Subcutaneous abdominal adipose tissue (tissue), 5 donors: ENCODE measurements around the gene KIF2C.

Source experiments
- H3K27ac ChIP-seq: one replicate; pipeline ENCODE4 v1.7.0; 2013; ENCODE audit warnings: low read depth, mild to moderate bottlenecking, inconsistent platforms, low read length, moderate library complexity
- H3K27me3 ChIP-seq, 5 donors: one replicate each; pipeline ENCODE4 v1.7.0; 2013; ENCODE audit warnings: low read length in 5 of 5, inconsistent platforms in 1 of 5; ENCODE audit not compliant: control insufficient read depth in 5 of 5, insufficient read depth in 4 of 5
- H3K36me3 ChIP-seq, 5 donors: one replicate each; pipeline ENCODE4 v1.7.0; 2013; ENCODE audit warnings: low read length in 5 of 5; ENCODE audit not compliant: control insufficient read depth in 5 of 5, insufficient read depth in 5 of 5
- H3K4me1 ChIP-seq, 5 donors: one replicate each; pipeline ENCODE4 v1.7.0; 2013; ENCODE audit warnings: low read length in 5 of 5, mild to moderate bottlenecking in 3 of 5, moderate library complexity in 1 of 5; ENCODE audit not compliant: control insufficient read depth in 5 of 5, insufficient read depth in 5 of 5
- H3K4me3 ChIP-seq, 5 donors: one replicate each; pipeline ENCODE4 v1.7.0; 2013; ENCODE audit warnings: low read length in 5 of 5, low read depth in 1 of 5
- H3K9ac ChIP-seq, 5 donors: one replicate each; pipeline ENCODE4 v1.7.0; 2013; ENCODE audit warnings: low read length in 5 of 5, mild to moderate bottlenecking in 4 of 5, moderate library complexity in 3 of 5
- H3K9me3 ChIP-seq, 5 donors: one replicate each; pipeline ENCODE4 v1.7.0; 2013; ENCODE audit warnings: low read length in 5 of 5; ENCODE audit not compliant: control insufficient read depth in 5 of 5
- donor health status: healthy.
- donor health status: healthy.
- donor health status: healthy.
- donor health status: healthy.
- donor health status: healthy.

The KIF2C gene

GRCh38 chr1:44701141-44701573, 38.5 kb upstream of the KIF2C start:
- Histone ChIP-seq H3K27ac (no peak overlapping the region), H3K9me3 (no peaks in the 10 kb centered on the region), H3K4me3 (no peak overlapping the region), H3K4me1 (peaks cover 0 to 2% (median 0%) of the 10 kb centered on the region in 5 donors), H3K36me3 (no peaks in the 10 kb centered on the region), H3K27me3 (no peaks in the 10 kb centered on the region), H3K9ac (no peak overlapping the region)

- Histone ChIP-seq H3K27ac (no peak overlapping the region), H3K4me3 (no peak overlapping the region), H3K9me3 (no peaks in the 10 kb centered on the region), H3K27me3 (no peaks in the 10 kb centered on the region), H3K9ac (no peak overlapping the region), H3K4me1 (peaks cover 0 to 8% (median 4%) of the 10 kb centered on the region in 5 donors), H3K36me3 (no peaks in the 10 kb centered on the region)
Measured at GRCh38 chr1:44705470-44705869, 34.2 kb upstream of the KIF2C start.

GRCh38 chr1:44705938-44706337, 33.7 kb upstream of the KIF2C start:
- Histone ChIP-seq H3K9me3 (no peaks in the 10 kb centered on the region), H3K27ac (no peak overlapping the region), H3K9ac (no peak overlapping the region), H3K27me3 (no peaks in the 10 kb centered on the region), H3K4me3 (no peak overlapping the region), H3K36me3 (no peaks in the 10 kb centered on the region), H3K4me1 (peaks cover 0 to 8% (median 4%) of the 10 kb centered on the region in 5 donors)

- Histone ChIP-seq H3K4me3 (no peak overlapping the region), H3K27me3 (no peaks in the 10 kb centered on the region), H3K27ac (no peak overlapping the region), H3K4me1 (peaks cover 0 to 8% (median 4%) of the 10 kb centered on the region in 5 donors), H3K9ac (no peak overlapping the region), H3K9me3 (no peaks in the 10 kb centered on the region), H3K36me3 (no peaks in the 10 kb centered on the region)
Measured at GRCh38 chr1:44707112-44707881, 32.3 kb upstream of the KIF2C start.

GRCh38 chr1:44707959-44708831, 31.4 kb upstream of the KIF2C start:
- Histone ChIP-seq H3K4me1 (peaks cover 0 to 8% (median 4%) of the 10 kb centered on the region in 5 donors), H3K27me3 (no peaks in the 10 kb centered on the region), H3K9ac (peak overlapping the region in 3 of 5 donors; percentile 6 to 62 (median 8)), H3K36me3 (no peaks in the 10 kb centered on the region), H3K27ac (no peak overlapping the region), H3K9me3 (no peaks in the 10 kb centered on the region), H3K4me3 (peak overlapping the region in 3 of 5 donors; percentile 13 to 52 (median 29))

GRCh38 chr1:44713321-44713781, 26.3 kb upstream of the KIF2C start:
- H3K9ac ChIP-seq = no peak overlapping the region
- H3K27ac ChIP-seq = no peak overlapping the region
- no peaks in the 10 kb centered on the region for H3K9me3 ChIP-seq
- H3K27me3 ChIP-seq = no peaks in the 10 kb centered on the region
- no peaks in the 10 kb centered on the region for H3K36me3 ChIP-seq
- H3K4me1 ChIP-seq = peaks cover 0 to 7% (median 4%) of the 10 kb centered on the region in 5 donors
- H3K4me3 ChIP-seq = no peak overlapping the region

GRCh38 chr1:44714532-44714931, 25.1 kb upstream of the KIF2C start:
- Histone ChIP-seq H3K4me3 (no peak overlapping the region), H3K4me1 (peaks cover 0 to 7% (median 3%) of the 10 kb centered on the region in 5 donors), H3K27ac (no peak overlapping the region)

GRCh38 chr1:44714944-44715571, 24.6 kb upstream of the KIF2C start:
- Histone ChIP-seq H3K4me1 (peaks cover 0 to 7% (median 3%) of the 10 kb centered on the region in 5 donors), H3K4me3 (no peak overlapping the region), H3K27me3 (no peaks in the 10 kb centered on the region), H3K27ac (no peak overlapping the region), H3K9me3 (no peaks in the 10 kb centered on the region), H3K36me3 (no peaks in the 10 kb centered on the region), H3K9ac (no peak overlapping the region)

More at GRCh38 chr1:44714532-44714931, 25.1 kb upstream of the KIF2C start:
- no peaks in the 10 kb centered on the region for H3K36me3 ChIP-seq
- H3K9ac ChIP-seq = no peak overlapping the region
- no peaks in the 10 kb centered on the region for H3K9me3 ChIP-seq
- H3K27me3 ChIP-seq = no peaks in the 10 kb centered on the region

GRCh38 chr1:44717156-44717555, 22.5 kb upstream of the KIF2C start:
- H3K4me1 ChIP-seq = peaks cover 0 to 9% (median 3%) of the 10 kb centered on the region in 5 donors
- no peak overlapping the region for H3K9ac ChIP-seq
- no peak overlapping the region for H3K4me3 ChIP-seq
- no peaks in the 10 kb centered on the region for H3K36me3 ChIP-seq
- no peak overlapping the region for H3K27ac ChIP-seq
- H3K27me3 ChIP-seq = no peaks in the 10 kb centered on the region
- no peaks in the 10 kb centered on the region for H3K9me3 ChIP-seq
